22Rv1 (cell line): ENCODE measurements around the gene LINC00632.

Experiments used
- H3K27ac ChIP-seq: fragments of 450-650 bp; 2 replicates; pipeline ENCODE4 v1.5.1; 2017
- CTCF ChIP-seq: fragments of 450-650 bp; IDR thresholded peaks from 2 replicates; pipeline ENCODE4 v1.5.1; 2017; ENCODE audit warnings: mild to moderate bottlenecking
- ZFX ChIP-seq: fragments of 450-650 bp; IDR thresholded peaks from 2 replicates; pipeline ENCODE4 v1.6.1; 2017; ENCODE audit warnings: antibody characterized with exemption, borderline replicate concordance

The LINC00632 gene

GRCh38 chrX:140724736-140725135 lies 15.2 kb downstream of the LINC00632 start:
- no peak overlapping the region for H3K27ac ChIP-seq
- TF ChIP-seq CTCF: no peak
- TF ChIP-seq ZFX: no peak

GRCh38 chrX:140725500-140725899 lies 15.9 kb downstream of the LINC00632 start:
- TF ChIP-seq CTCF (no peak), ZFX (no peak)

GRCh38 chrX:140733766-140734342 lies 24.3 kb downstream of the LINC00632 start:
- no peak overlapping the region for H3K27ac ChIP-seq
- no peak for TF ChIP-seq ZFX
- peak; percentile 76 for TF ChIP-seq CTCF

More at GRCh38 chrX:140725500-140725899, 15.9 kb downstream of the LINC00632 start:
- H3K27ac ChIP-seq: no peak overlapping the region

GRCh38 chrX:140744085-140744484 lies 34.5 kb downstream of the LINC00632 start:
- TF ChIP-seq CTCF: no peak
- TF ChIP-seq ZFX: no peak
- H3K27ac ChIP-seq: no peak overlapping the region

- TF ChIP-seq ZFX (no peak), CTCF (no peak)
- no peak overlapping the region for H3K27ac ChIP-seq
Measured at GRCh38 chrX:140756941-140757340, 47.4 kb downstream of the LINC00632 start.

GRCh38 chrX:140762061-140762460 lies 52.5 kb downstream of the LINC00632 start:
- TF ChIP-seq ZFX (no peak), CTCF (peak; percentile 70)
- no peak overlapping the region for H3K27ac ChIP-seq

- TF ChIP-seq CTCF: no peak
- TF ChIP-seq ZFX: no peak
- no peak overlapping the region for H3K27ac ChIP-seq
Measured at GRCh38 chrX:140764401-140764919, 54.9 kb downstream of the LINC00632 start.
